Measurements from ENCODE around the gene THEM4.

GRCh38 chr1:151953409-151954094, 44.2 kb upstream of the THEM4 start:
- TF ChIP-seq CTCF (IDR thresholded peaks at IDR 0.05 in 8 of 11, conservative IDR thresholded peaks at IDR 0.05 in 3 of 11) (no peak), POLR2A (IDR thresholded peaks at IDR 0.05) (no peak), POLR2AphosphoS5 (IDR thresholded peaks at IDR 0.05) (no peak)
